Measurements from ENCODE around the gene NLRC5. TPM values are rescaled to one million over a fixed set of nuclear protein-coding genes. Genes with fewer than 3 reads are reported as not detected.

Gene NLRC5
- total RNA-seq, 4 donors from 2014 or later = 32.4 to 57.9 (median 37.1) TPM

GRCh38 chr16:57102888-57103851 is 113.8 kb downstream of the NLRC5 start:
- Histone ChIP-seq H3K36me3 (peaks cover 0 to 3% (median 0%) of the 10 kb centered on the region in 3 donors), H3K27me3 (no peaks in the 10 kb centered on the region), H3K4me3 (no peak overlapping the region), H3K9me3 (no peaks in the 10 kb centered on the region), H3K4me1 (peaks cover 0 to 27% (median 5%) of the 10 kb centered on the region in 4 donors), H3K27ac (peak overlapping the region in 1 of 4 donors; percentile 17)
- DNase-seq (ENCODE audit: low spot score in 2 of 2) = no peak
- TF ChIP-seq CTCF (IDR thresholded peaks at IDR 0.05) (no peak), EP300 (IDR thresholded peaks at IDR 0.05) (no peak)
- WGBS, 2 donors = 71 to 76% methylated on average over 16 of the region's 16 CpGs

- TF ChIP-seq POLR2A (IDR thresholded peaks at IDR 0.05) (no peak), EP300 (IDR thresholded peaks at IDR 0.05) (no peak), CTCF (IDR thresholded peaks at IDR 0.05) (no peak)
- Histone ChIP-seq H3K36me3 (peaks cover 0 to 3% (median 0%) of the 10 kb centered on the region in 3 donors), H3K4me1 (peaks cover 0 to 32% (median 5%) of the 10 kb centered on the region in 4 donors), H3K4me3 (no peak overlapping the region), H3K9me3 (no peaks in the 10 kb centered on the region), H3K27me3 (no peaks in the 10 kb centered on the region), H3K27ac (no peak overlapping the region)
- no peak for DNase-seq (ENCODE audit: low spot score in 2 of 2)
- 65 to 69% methylated on average over 3 of the region's 3 CpGs for WGBS, 2 donors
These were observed 115.3 kb downstream of the NLRC5 start for GRCh38 chr16:57104706-57105105.

GRCh38 chr16:57105184-57105583 is 115.8 kb downstream of the NLRC5 start:
- H3K27ac ChIP-seq = no peak overlapping the region
- no peak for DNase-seq (ENCODE audit: low spot score in 2 of 2)
- TF ChIP-seq EP300 (IDR thresholded peaks at IDR 0.05) (no peak), POLR2A (IDR thresholded peaks at IDR 0.05) (no peak), CTCF (IDR thresholded peaks at IDR 0.05) (no peak)
- H3K4me3 ChIP-seq = no peak overlapping the region
- H3K36me3 ChIP-seq = peaks cover 0 to 3% (median 0%) of the 10 kb centered on the region in 3 donors
- 86 to 90% methylated on average over 7 of the region's 7 CpGs for WGBS, 2 donors
- H3K4me1 ChIP-seq = peaks cover 0 to 32% (median 5%) of the 10 kb centered on the region in 4 donors
- H3K27me3 ChIP-seq = no peaks in the 10 kb centered on the region
- no peaks in the 10 kb centered on the region for H3K9me3 ChIP-seq

- TF ChIP-seq CTCF (IDR thresholded peaks at IDR 0.05) (no peak), EP300 (IDR thresholded peaks at IDR 0.05) (no peak), POLR2A (IDR thresholded peaks at IDR 0.05) (no peak)
- H3K4me3 ChIP-seq = no peak overlapping the region
- WGBS, 2 donors = 88 to 100% methylated on average over 1 to 2 of the region's 2 CpGs
- peaks cover 0 to 3% (median 0%) of the 10 kb centered on the region in 3 donors for H3K36me3 ChIP-seq
- H3K27ac ChIP-seq = peak overlapping the region in 1 of 4 donors; percentile 13
- H3K4me1 ChIP-seq = peaks cover 0 to 37% (median 5%) of the 10 kb centered on the region in 4 donors
- no peaks in the 10 kb centered on the region for H3K27me3 ChIP-seq
- no peaks in the 10 kb centered on the region for H3K9me3 ChIP-seq
- DNase-seq (ENCODE audit: low spot score in 2 of 2) = no peak
These were observed 117.4 kb downstream of the NLRC5 start for GRCh38 chr16:57106767-57107166.

- no peaks in the 10 kb centered on the region for H3K36me3 ChIP-seq
- no peak overlapping the region for H3K4me3 ChIP-seq
- H3K4me1 ChIP-seq = peaks cover 0 to 44% (median 9%) of the 10 kb centered on the region in 4 donors
- DNase-seq (ENCODE audit: low spot score in 2 of 2) = no peak
- 52 to 53% methylated on average over 9 of the region's 9 CpGs for WGBS, 2 donors
- no peaks in the 10 kb centered on the region for H3K27me3 ChIP-seq
- no peaks in the 10 kb centered on the region for H3K9me3 ChIP-seq
- TF ChIP-seq CTCF (IDR thresholded peaks at IDR 0.05) (no peak), POLR2A (IDR thresholded peaks at IDR 0.05) (no peak), EP300 (IDR thresholded peaks at IDR 0.05) (no peak)
- H3K27ac ChIP-seq = peak overlapping the region in 1 of 4 donors; percentile 13
These were observed 118.1 kb downstream of the NLRC5 start for GRCh38 chr16:57107321-57107922.

Measured in tibial nerve (tissue), 4 donors.